K562 (cell line): ENCODE measurements around the gene SIRT7. TPM values are rescaled to one million over a fixed set of nuclear protein-coding genes. Genes with fewer than 3 reads are reported as not detected.

Experiments used
- ARNT ChIP-seq, 2 experiments: fragments of 450-650 bp; IDR thresholded peaks; 2 replicates each; pipeline ENCODE4 v1.6.1; 2016; ENCODE audit warnings: mild to moderate bottlenecking in 1 of 2
- ATF7 ChIP-seq: fragments of 450-650 bp; IDR thresholded peaks from 2 replicates; pipeline ENCODE4 v1.7.1; 2014; ENCODE audit warnings: mild to moderate bottlenecking, moderate library complexity
- BRD4 ChIP-seq: fragments of 200-600 bp; sonication (generic); IDR thresholded peaks from 2 replicates; pipeline ENCODE4 v1.6.1; 2017; ENCODE audit warnings: inconsistent platforms
- CEBPG ChIP-seq, 3 experiments: fragments of 200-800 bp in 1 of 3; sonication (Bioruptor generic) in 1 of 3; sonication (generic) in 1 of 3; formaldehyde crosslinking in 1 of 3; IDR thresholded peaks in 2 of 3; conservative IDR thresholded peaks in 1 of 3; 2 replicates each; pipeline versions ENCODE4 v1.6.1 to v1.8.0; 2016 to 2022; ENCODE audit warnings: missing compliant biosample characterization in 2 of 3, missing genetic modification characterization in 2 of 3, mild to moderate bottlenecking in 1 of 3, missing genetic modification reagents in 1 of 3
- FOXM1 ChIP-seq, 2 experiments: fragments of 450-650 bp in 1 of 2; sonication (generic) in 1 of 2; formaldehyde crosslinking in 1 of 2; IDR thresholded peaks; 2 replicates each; pipeline versions ENCODE4 v1.6.1 to v1.9.0; 2017 to 2022; ENCODE audit warnings: low read depth in 2 of 2, mild to moderate bottlenecking in 2 of 2, missing genetic modification reagents in 1 of 2, moderate library complexity in 1 of 2
- PRMT5 ChIP-seq: sonication (generic); formaldehyde crosslinking; IDR thresholded peaks from 2 replicates; pipeline ENCODE4 v1.5.0; 2020; ENCODE audit warnings: missing genetic modification reagents
- YY1 ChIP-seq, 3 experiments: IDR thresholded peaks; 2 replicates each; pipeline ENCODE4 v1.6.1; 2011; ENCODE audit warnings: low read length in 2 of 3, mild to moderate bottlenecking in 2 of 3, moderate library complexity in 2 of 3, borderline replicate concordance in 1 of 3, control low read depth in 1 of 3, low read depth in 1 of 3; ENCODE audit not compliant: insufficient read depth in 3 of 3, insufficient replicate concordance in 2 of 3, control insufficient read depth in 1 of 3, insufficient read length in 1 of 3; ENCODE audit errors: extremely low read depth in 1 of 3
- ZNF668 ChIP-seq: fragments of 250-450 bp; sonication (Bioruptor Pico); IDR thresholded peaks from 2 replicates; pipeline ENCODE4 v1.8.0; 2022; ENCODE audit warnings: mild to moderate bottlenecking, inconsistent platforms
- ZNF707 ChIP-seq: fragments of 250-450 bp; sonication (Bioruptor Pico); conservative IDR thresholded peaks from 2 replicates; pipeline ENCODE4 v1.8.0; 2022; ENCODE audit warnings: inconsistent platforms, mild to moderate bottlenecking, moderate library complexity
- polyA plus RNA-seq, 8 experiments: library from polyadenylated mRNA; depleted of rRNA in 4 of 8; stranded (reverse) in 5 of 8; unstranded in 3 of 8; fragments of >200 nt; fragmentation: Nextera tagmentation in 2 of 8; fragmentation: Illumina TruSeq in 1 of 8; extraction: Ambion mirVana in 2 of 8; extraction: Trizol in 1 of 8; gene quantifications; 2 replicates each; pipeline versions ENCODE4 v1.2.1 to v1.2.3, GENCODE V29; 2011 to 2014; ENCODE audit warnings: inconsistent platforms in 1 of 8, missing spikeins in 1 of 8
- total RNA-seq, 7 experiments: library from RNA; depleted of rRNA in 6 of 7; stranded (reverse); fragments of >200 nt in 6 of 7; fragmentation: Illumina TruSeq in 2 of 7; extraction: Trizol in 2 of 7; gene quantifications; 2 replicates each; pipeline versions ENCODE4 v1.2.1 to v1.2.3, GENCODE V29; 2011 to 2021; ENCODE audit warnings: low replicate concordance in 1 of 7
- TF ChIP-seq, protein P1 (sequence below): fragments of 450-650 bp; formaldehyde crosslinking; IDR thresholded peaks from 2 replicates; pipeline ENCODE4 v1.4.0; 2020; ENCODE audit warnings: mild to moderate bottlenecking, moderate library complexity
- TF ChIP-seq, protein P2 (sequence below): fragments of 450-650 bp; IDR thresholded peaks from 2 replicates; pipeline ENCODE4 v1.6.1; 2016; ENCODE audit warnings: borderline replicate concordance
- TF ChIP-seq, protein P3 (sequence below), 2 experiments: fragments of 250-450 bp in 1 of 2; fragments of 450-650 bp in 1 of 2; sonication (Bioruptor Pico) in 1 of 2; IDR thresholded peaks; 2 replicates each; pipeline versions ENCODE4 v1.6.1 to v1.8.0; 2016 to 2021; ENCODE audit warnings: mild to moderate bottlenecking in 2 of 2, moderate library complexity in 2 of 2, missing compliant biosample characterization in 1 of 2, missing genetic modification characterization in 1 of 2
- TF ChIP-seq, protein P4 (sequence below): IDR thresholded peaks from 2 replicates; pipeline ENCODE4 v1.6.1; 2011; ENCODE audit not compliant: insufficient read length; ENCODE audit errors: extremely low read depth
- TF ChIP-seq, protein P5 (sequence below): fragments of 450-650 bp; IDR thresholded peaks from 2 replicates; pipeline ENCODE4 v1.6.1; 2017; ENCODE audit warnings: antibody characterized with exemption, mild to moderate bottlenecking

The SIRT7 gene
- total and polyA plus RNA-seq, 9 of the 15 experiments (the other 6 are each of a cell fraction or from before 2014, with no cell fraction given) = 1.6 to 54.8 (median 20.3) TPM

DNA sequence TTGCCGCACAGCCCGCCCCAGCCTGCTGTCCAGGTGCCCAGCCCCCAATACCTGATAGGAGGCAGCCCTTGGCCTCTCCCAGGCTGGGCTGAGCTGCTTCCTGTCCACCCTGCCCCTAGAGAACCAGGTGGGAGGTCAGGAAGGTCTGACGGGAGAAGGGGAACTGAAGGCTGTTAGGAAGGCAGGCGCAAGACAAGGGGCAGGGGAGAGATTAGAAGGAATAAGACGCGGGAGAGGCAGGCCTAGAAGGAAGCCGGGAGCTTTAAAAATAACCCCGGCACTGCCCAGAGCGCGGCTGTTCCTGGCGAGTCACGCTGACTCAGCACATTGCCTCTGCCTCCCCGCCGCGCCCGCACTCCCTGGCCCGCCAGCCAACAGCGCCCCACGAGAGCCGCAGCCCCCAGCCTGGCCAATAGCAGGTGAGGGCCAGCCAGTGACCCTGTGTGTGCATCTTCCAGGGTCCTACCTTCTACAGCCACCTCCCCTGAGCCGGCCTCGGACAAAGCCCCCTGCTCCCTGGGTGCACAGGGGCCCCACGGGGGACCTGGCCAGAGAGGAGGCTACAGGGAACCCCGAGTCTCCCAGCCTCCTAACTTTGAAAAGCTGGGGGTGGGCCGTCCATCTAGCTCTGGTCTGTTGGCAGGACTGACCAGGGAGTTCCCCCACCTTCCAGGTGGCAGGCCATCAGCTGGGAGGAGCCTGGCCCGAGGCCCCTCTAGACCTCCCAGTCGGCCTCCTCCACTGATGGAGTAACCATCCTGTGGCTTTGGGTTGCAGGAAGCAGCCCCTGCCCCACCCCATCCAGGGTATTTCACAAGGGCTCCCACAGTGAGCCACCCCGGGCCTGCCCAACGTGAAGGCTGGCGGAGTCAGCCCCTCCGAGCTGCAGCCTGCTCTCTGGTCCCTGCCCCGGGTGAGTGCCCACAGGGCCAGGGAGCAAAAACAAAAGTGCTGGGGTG is 5.6 kb upstream of the SIRT7 start (continued):
- TF ChIP-seq, protein P1, sequence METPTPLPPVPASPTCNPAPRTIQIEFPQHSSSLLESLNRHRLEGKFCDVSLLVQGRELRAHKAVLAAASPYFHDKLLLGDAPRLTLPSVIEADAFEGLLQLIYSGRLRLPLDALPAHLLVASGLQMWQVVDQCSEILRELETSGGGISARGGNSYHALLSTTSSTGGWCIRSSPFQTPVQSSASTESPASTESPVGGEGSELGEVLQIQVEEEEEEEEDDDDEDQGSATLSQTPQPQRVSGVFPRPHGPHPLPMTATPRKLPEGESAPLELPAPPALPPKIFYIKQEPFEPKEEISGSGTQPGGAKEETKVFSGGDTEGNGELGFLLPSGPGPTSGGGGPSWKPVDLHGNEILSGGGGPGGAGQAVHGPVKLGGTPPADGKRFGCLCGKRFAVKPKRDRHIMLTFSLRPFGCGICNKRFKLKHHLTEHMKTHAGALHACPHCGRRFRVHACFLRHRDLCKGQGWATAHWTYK (CRISPR knock-in tag) = peak; percentile 76; the same call in 1 of the 2 replicates
- TF ChIP-seq FOXM1 (IDR thresholded peaks at IDR 0.05; ENCODE audit: low read depth) = 0 out of 2 replicates have a peak, but pooled peaks have one; percentile 22
- TF ChIP-seq FOXM1 (CRISPR knock-in tag; IDR thresholded peaks at IDR 0.05; ENCODE audit: low read depth) = no peak
- no peak for TF ChIP-seq ZNF668 (CRISPR knock-in tag)
- TF ChIP-seq, protein P2, sequence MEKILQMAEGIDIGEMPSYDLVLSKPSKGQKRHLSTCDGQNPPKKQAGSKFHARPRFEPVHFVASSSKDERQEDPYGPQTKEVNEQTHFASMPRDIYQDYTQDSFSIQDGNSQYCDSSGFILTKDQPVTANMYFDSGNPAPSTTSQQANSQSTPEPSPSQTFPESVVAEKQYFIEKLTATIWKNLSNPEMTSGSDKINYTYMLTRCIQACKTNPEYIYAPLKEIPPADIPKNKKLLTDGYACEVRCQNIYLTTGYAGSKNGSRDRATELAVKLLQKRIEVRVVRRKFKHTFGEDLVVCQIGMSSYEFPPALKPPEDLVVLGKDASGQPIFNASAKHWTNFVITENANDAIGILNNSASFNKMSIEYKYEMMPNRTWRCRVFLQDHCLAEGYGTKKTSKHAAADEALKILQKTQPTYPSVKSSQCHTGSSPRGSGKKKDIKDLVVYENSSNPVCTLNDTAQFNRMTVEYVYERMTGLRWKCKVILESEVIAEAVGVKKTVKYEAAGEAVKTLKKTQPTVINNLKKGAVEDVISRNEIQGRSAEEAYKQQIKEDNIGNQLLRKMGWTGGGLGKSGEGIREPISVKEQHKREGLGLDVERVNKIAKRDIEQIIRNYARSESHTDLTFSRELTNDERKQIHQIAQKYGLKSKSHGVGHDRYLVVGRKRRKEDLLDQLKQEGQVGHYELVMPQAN = peak; percentile 18; the same call in 1 of the 2 replicates
- no peak for TF ChIP-seq PRMT5 (CRISPR knock-in tag)
- no peak for TF ChIP-seq BRD4
- TF ChIP-seq ARNT (IDR thresholded peaks at IDR 0.05) = peak in 1 of 2 experiments; percentile 64; a peak in 1 of 4 replicates
- TF ChIP-seq CEBPG (CRISPR knock-in tag; IDR thresholded peaks at IDR 0.05) = no peak
- TF ChIP-seq CEBPG (tag; conservative IDR thresholded peaks at IDR 0.05 in 1 of 2, IDR thresholded peaks at IDR 0.05 in 1 of 2) = no peak
- TF ChIP-seq, protein P3, sequence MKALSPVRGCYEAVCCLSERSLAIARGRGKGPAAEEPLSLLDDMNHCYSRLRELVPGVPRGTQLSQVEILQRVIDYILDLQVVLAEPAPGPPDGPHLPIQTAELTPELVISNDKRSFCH (CRISPR knock-in tag; IDR thresholded peaks at IDR 0.05) = no peak
- TF ChIP-seq, protein P3 (tag; IDR thresholded peaks at IDR 0.05) = no peak
- TF ChIP-seq, protein P4, sequence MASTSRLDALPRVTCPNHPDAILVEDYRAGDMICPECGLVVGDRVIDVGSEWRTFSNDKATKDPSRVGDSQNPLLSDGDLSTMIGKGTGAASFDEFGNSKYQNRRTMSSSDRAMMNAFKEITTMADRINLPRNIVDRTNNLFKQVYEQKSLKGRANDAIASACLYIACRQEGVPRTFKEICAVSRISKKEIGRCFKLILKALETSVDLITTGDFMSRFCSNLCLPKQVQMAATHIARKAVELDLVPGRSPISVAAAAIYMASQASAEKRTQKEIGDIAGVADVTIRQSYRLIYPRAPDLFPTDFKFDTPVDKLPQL = no peak
- TF ChIP-seq YY1 (IDR thresholded peaks at IDR 0.05; ENCODE audit: borderline replicate concordance in 1 of 3, control insufficient read depth in 1 of 3, extremely low read depth in 1 of 3, insufficient read depth in 3 of 3, insufficient read length in 1 of 3, insufficient replicate concordance in 2 of 3, low read depth in 1 of 3, low read length in 2 of 3) = peak in 2 of 3 experiments; percentile 23 to 38
- TF ChIP-seq ATF7 = peak; percentile 63
- TF ChIP-seq ZNF707 = no peak
- TF ChIP-seq, protein P5, sequence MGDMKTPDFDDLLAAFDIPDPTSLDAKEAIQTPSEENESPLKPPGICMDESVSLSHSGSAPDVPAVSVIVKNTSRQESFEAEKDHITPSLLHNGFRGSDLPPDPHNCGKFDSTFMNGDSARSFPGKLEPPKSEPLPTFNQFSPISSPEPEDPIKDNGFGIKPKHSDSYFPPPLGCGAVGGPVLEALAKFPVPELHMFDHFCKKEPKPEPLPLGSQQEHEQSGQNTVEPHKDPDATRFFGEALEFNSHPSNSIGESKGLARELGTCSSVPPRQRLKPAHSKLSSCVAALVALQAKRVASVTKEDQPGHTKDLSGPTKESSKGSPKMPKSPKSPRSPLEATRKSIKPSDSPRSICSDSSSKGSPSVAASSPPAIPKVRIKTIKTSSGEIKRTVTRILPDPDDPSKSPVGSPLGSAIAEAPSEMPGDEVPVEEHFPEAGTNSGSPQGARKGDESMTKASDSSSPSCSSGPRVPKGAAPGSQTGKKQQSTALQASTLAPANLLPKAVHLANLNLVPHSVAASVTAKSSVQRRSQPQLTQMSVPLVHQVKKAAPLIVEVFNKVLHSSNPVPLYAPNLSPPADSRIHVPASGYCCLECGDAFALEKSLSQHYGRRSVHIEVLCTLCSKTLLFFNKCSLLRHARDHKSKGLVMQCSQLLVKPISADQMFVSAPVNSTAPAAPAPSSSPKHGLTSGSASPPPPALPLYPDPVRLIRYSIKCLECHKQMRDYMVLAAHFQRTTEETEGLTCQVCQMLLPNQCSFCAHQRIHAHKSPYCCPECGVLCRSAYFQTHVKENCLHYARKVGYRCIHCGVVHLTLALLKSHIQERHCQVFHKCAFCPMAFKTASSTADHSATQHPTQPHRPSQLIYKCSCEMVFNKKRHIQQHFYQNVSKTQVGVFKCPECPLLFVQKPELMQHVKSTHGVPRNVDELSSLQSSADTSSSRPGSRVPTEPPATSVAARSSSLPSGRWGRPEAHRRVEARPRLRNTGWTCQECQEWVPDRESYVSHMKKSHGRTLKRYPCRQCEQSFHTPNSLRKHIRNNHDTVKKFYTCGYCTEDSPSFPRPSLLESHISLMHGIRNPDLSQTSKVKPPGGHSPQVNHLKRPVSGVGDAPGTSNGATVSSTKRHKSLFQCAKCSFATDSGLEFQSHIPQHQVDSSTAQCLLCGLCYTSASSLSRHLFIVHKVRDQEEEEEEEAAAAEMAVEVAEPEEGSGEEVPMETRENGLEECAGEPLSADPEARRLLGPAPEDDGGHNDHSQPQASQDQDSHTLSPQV = peak; percentile 68; the same call in 1 of the 2 replicates
